H9 (cell line): Measurements from ENCODE around the gene OPRD1. TPM values are rescaled to one million over a fixed set of nuclear protein-coding genes. Genes with fewer than 3 reads are reported as not detected.
A peak's percentile ranks its signal among the peaks of the same experiment; 100 is the strongest.

Experiments used
- DNase-seq: peaks from one replicate; pipeline ENCODE4 v3.0.0-alpha.2; 2017
- H2AFZ ChIP-seq: one replicate; pipeline ENCODE4 v1.6.1; 2013; ENCODE audit warnings: mild to moderate bottlenecking, low read length, control low read depth, moderate library complexity
- H2AK5ac ChIP-seq: 2 replicates; pipeline ENCODE4 v1.6.1; 2013; ENCODE audit warnings: low read length, control low read depth, mixed read lengths; ENCODE audit not compliant: insufficient read length
- H2BK120ac ChIP-seq: one replicate; pipeline ENCODE4 v1.6.1; 2013; ENCODE audit warnings: low read depth, mild to moderate bottlenecking, low read length, control low read depth, inconsistent platforms; ENCODE audit not compliant: poor library complexity, severe bottlenecking
- H2BK12ac ChIP-seq: 2 replicates; pipeline ENCODE4 v1.6.1; 2013; ENCODE audit warnings: low read length, control low read depth, mixed read lengths, low read depth; ENCODE audit not compliant: insufficient read length
- H2BK15ac ChIP-seq: 2 replicates; pipeline ENCODE4 v1.6.1; 2013; ENCODE audit warnings: low read depth, low read length, control low read depth
- H2BK20ac ChIP-seq: one replicate; pipeline ENCODE4 v1.6.1; 2013; ENCODE audit warnings: low read depth, mild to moderate bottlenecking, low read length, control low read depth, inconsistent platforms; ENCODE audit not compliant: poor library complexity, severe bottlenecking
- H2BK5ac ChIP-seq: 2 replicates; pipeline ENCODE4 v1.6.1; 2013; ENCODE audit warnings: low read length, control low read depth, mixed read lengths; ENCODE audit not compliant: insufficient read length
- H3K14ac ChIP-seq: 2 replicates; pipeline ENCODE4 v1.6.1; 2013; ENCODE audit warnings: low read length, control low read depth; ENCODE audit not compliant: insufficient read depth
- H3K18ac ChIP-seq: 2 replicates; pipeline ENCODE4 v1.6.1; 2013; ENCODE audit warnings: low read depth, mild to moderate bottlenecking, mixed read lengths, low read length, control low read depth; ENCODE audit not compliant: insufficient read length
- H3K23ac ChIP-seq: 2 replicates; pipeline ENCODE4 v1.6.1; 2013; ENCODE audit warnings: low read length, control low read depth, mixed read lengths, low read depth; ENCODE audit not compliant: insufficient read length
- H3K23me2 ChIP-seq: 2 replicates; pipeline ENCODE4 v1.6.1; 2013; ENCODE audit warnings: low read depth, mild to moderate bottlenecking, mixed read lengths, low read length, control low read depth; ENCODE audit not compliant: insufficient read length, poor library complexity, severe bottlenecking
- H3K27ac ChIP-seq: 2 replicates; pipeline ENCODE4 v1.5.1; 2013; ENCODE audit warnings: low read length, control low read depth, mixed read lengths, low read depth; ENCODE audit not compliant: insufficient read length
- H3K27me3 ChIP-seq: 2 replicates; pipeline ENCODE4 v1.6.1; 2013; ENCODE audit warnings: low read length, control low read depth, inconsistent platforms; ENCODE audit not compliant: insufficient read depth
- H3K4ac ChIP-seq: 2 replicates; pipeline ENCODE4 v1.6.1; 2013; ENCODE audit warnings: low read depth, mild to moderate bottlenecking, control low read depth, inconsistent platforms, low read length, moderate library complexity
- H3K4me1 ChIP-seq: 2 replicates; pipeline ENCODE4 v1.6.1; 2013; ENCODE audit warnings: low read length, control low read depth, inconsistent platforms; ENCODE audit not compliant: insufficient read depth
- H3K4me2 ChIP-seq: 2 replicates; pipeline ENCODE4 v1.6.1; 2013; ENCODE audit warnings: low read length, control low read depth, mixed read lengths; ENCODE audit not compliant: insufficient read length, insufficient read depth
- H3K56ac ChIP-seq: 2 replicates; pipeline ENCODE4 v1.6.1; 2013; ENCODE audit warnings: low read depth, mild to moderate bottlenecking, mixed read lengths, low read length, control low read depth; ENCODE audit not compliant: insufficient read length
- H3K79me1 ChIP-seq: 2 replicates; pipeline ENCODE4 v1.6.1; 2013; ENCODE audit warnings: low read depth, mild to moderate bottlenecking, moderate library complexity, low read length, control low read depth, inconsistent platforms; ENCODE audit not compliant: insufficient read depth, poor library complexity, severe bottlenecking
- H3K79me2 ChIP-seq: 2 replicates; pipeline ENCODE4 v1.6.1; 2013; ENCODE audit warnings: low read length, control low read depth, inconsistent platforms; ENCODE audit not compliant: insufficient read depth
- H3K9ac ChIP-seq: 2 replicates; pipeline ENCODE4 v1.6.1; 2013; ENCODE audit warnings: low read length, control low read depth, mixed read lengths; ENCODE audit not compliant: insufficient read length; ENCODE audit errors: extremely low read depth
- H3K9me3 ChIP-seq: one replicate; pipeline ENCODE4 v1.6.1; 2013; ENCODE audit warnings: low read depth, low read length, inconsistent platforms; ENCODE audit not compliant: control insufficient read depth
- H3T11ph ChIP-seq: one replicate; pipeline ENCODE4 v1.6.1; 2013; ENCODE audit warnings: mild to moderate bottlenecking, low read length, control low read depth, inconsistent platforms
- H4K20me1 ChIP-seq: one replicate; pipeline ENCODE4 v1.6.1; 2013; ENCODE audit not compliant: control insufficient read depth, insufficient read length, insufficient read depth
- H4K5ac ChIP-seq: 2 replicates; pipeline ENCODE4 v1.6.1; 2013; ENCODE audit warnings: low read depth, mild to moderate bottlenecking, mixed read lengths, low read length, control low read depth; ENCODE audit not compliant: insufficient read length
- H4K8ac ChIP-seq: replicated peaks from 2 replicates; pipeline ENCODE4 v1.6.1; 2013; ENCODE audit warnings: low read length, control low read depth, mixed read lengths, low read depth; ENCODE audit not compliant: insufficient read length
- H4K91ac ChIP-seq: 2 replicates; pipeline ENCODE4 v1.6.1; 2013; ENCODE audit warnings: low read depth, mild to moderate bottlenecking, moderate library complexity, mixed read lengths, low read length, control low read depth; ENCODE audit not compliant: insufficient read length
- H3K27ac Mint-ChIP-seq, 3 experiments: 2 replicates in 2 of 3; 3 replicates in 1 of 3; pipeline ENCODE4 v1.8.0; 2020 to 2021; ENCODE audit warnings: mixed read lengths in 3 of 3, mild to moderate bottlenecking in 1 of 3, moderate library complexity in 1 of 3
- H3K27me3 Mint-ChIP-seq: 2 replicates; pipeline ENCODE4 v1.8.0; 2021; ENCODE audit warnings: low read depth, mild to moderate bottlenecking, moderate library complexity, mixed read lengths
- H3K36me3 Mint-ChIP-seq, 3 experiments: 2 replicates in 2 of 3; 3 replicates in 1 of 3; pipeline ENCODE4 v1.8.0; 2020 to 2021; ENCODE audit warnings: low read depth in 3 of 3, mixed read lengths in 3 of 3; ENCODE audit not compliant: insufficient read depth in 1 of 3
- H3K4me1 Mint-ChIP-seq, 2 experiments: 2 replicates each; pipeline ENCODE4 v1.8.0; 2020; ENCODE audit warnings: mixed read lengths in 2 of 2
- H3K4me3 Mint-ChIP-seq, 2 experiments: 2 replicates in 1 of 2; 3 replicates in 1 of 2; pipeline ENCODE4 v1.8.0; 2020 to 2021; ENCODE audit warnings: mild to moderate bottlenecking in 2 of 2, mixed read lengths in 2 of 2, moderate library complexity in 1 of 2
- H3K9me3 Mint-ChIP-seq, 2 experiments: 2 replicates in 1 of 2; 3 replicates in 1 of 2; pipeline ENCODE4 v1.8.0; 2020; ENCODE audit warnings: mild to moderate bottlenecking in 2 of 2, mixed read lengths in 2 of 2, moderate library complexity in 1 of 2
- CTCF ChIP-seq: fragments of 200-600 bp; sonication (generic); conservative IDR thresholded peaks from 3 replicates; pipeline ENCODE4 v1.8.0; 2021; ENCODE audit warnings: antibody characterized with exemption, mild to moderate bottlenecking
- WGBS: extraction: QIAGEN DNeasy Blood & Tissue Kit; methylation state at CpG from one replicate; pipeline ENCODE4 v1.1.7; 2013; ENCODE audit warnings: missing lambda C conversion rate, low lambda C conversion rate, mixed read lengths; ENCODE audit not compliant: insufficient read length; ENCODE audit errors: extremely low coverage; 5-methylcytosine and 5-hydroxymethylcytosine counted together
- total RNA-seq: library from RNA; stranded (reverse); gene quantifications from 2 replicates; pipeline ENCODE4 v1.2.1, GENCODE V29; 2021

The OPRD1 gene
- total RNA-seq, 1 experiment from 2014 or later: 1.8 TPM

- no CpG with 5 or more reads among the region's 6 CpGs for WGBS
- H3K23me2 ChIP-seq: no peaks in the 10 kb centered on the region
- H3T11ph ChIP-seq: no peak overlapping the region
- H2BK15ac ChIP-seq: no peak overlapping the region
- no peak overlapping the region for H3K56ac ChIP-seq
- H4K8ac ChIP-seq: no peak overlapping the region
- Mint-ChIP-seq H3K36me3 (peaks cover 0 to 2% (median 0%) of the 10 kb centered on the region in 3 experiments; a peak in 2 of 7 replicates), H3K4me3 (no peak overlapping the region), H3K27me3 (peaks cover 5% of the 10 kb centered on the region), H3K9me3 (peaks cover 2 to 3% of the 10 kb centered on the region in 2 experiments; a peak in 3 of 5 replicates), H3K27ac (peak overlapping the region in 1 of 3 experiments; percentile 37; a peak in 2 of 7 replicates), H3K4me1 (peaks cover 29 to 35% of the 10 kb centered on the region in 2 experiments)
- no peak overlapping the region for H2BK12ac ChIP-seq
- H3K4me2 ChIP-seq: no peak overlapping the region
- no peak overlapping the region for H2BK20ac ChIP-seq
- H2AFZ ChIP-seq: no peak overlapping the region
- no peak overlapping the region for H3K9ac ChIP-seq
- no peaks in the 10 kb centered on the region for H3K4me1 ChIP-seq
- TF ChIP-seq CTCF: no peak
- DNase-seq: no peak
- H4K5ac ChIP-seq: no peak overlapping the region
- H3K14ac ChIP-seq: no peak overlapping the region; the same call in 1 of the 2 replicates
- no peaks in the 10 kb centered on the region for H3K79me1 ChIP-seq
- no peak overlapping the region for H3K23ac ChIP-seq
- no peak overlapping the region for H2AK5ac ChIP-seq
- H4K20me1 ChIP-seq: no peaks in the 10 kb centered on the region
- no peak overlapping the region for H2BK120ac ChIP-seq
- H4K91ac ChIP-seq: no peak overlapping the region
- no peak overlapping the region for H2BK5ac ChIP-seq
- H3K9me3 ChIP-seq: no peaks in the 10 kb centered on the region
- no peaks in the 10 kb centered on the region for H3K27me3 ChIP-seq
- no peak overlapping the region for H3K18ac ChIP-seq
- no peaks in the 10 kb centered on the region for H3K79me2 ChIP-seq
- no peak overlapping the region for H3K27ac ChIP-seq
- no peak overlapping the region for H3K4ac ChIP-seq
Measured at GRCh38 chr1:28801461-28801860, 10.5 kb upstream of the OPRD1 start.
